ENCODE data around the gene NOL3. TPM values are rescaled to one million over a fixed set of nuclear protein-coding genes. Genes with fewer than 3 reads are reported as not detected.

NOL3 gene
- total and polyA plus RNA-seq, 4 donors = 3.0 to 18.0 (median 10.7) TPM

GRCh38 chr16:67204076-67204475 is 33.7 kb downstream of the NOL3 start:
- Histone ChIP-seq H3K36me3 (ENCODE audit: control insufficient read depth in 4 of 4, insufficient read depth in 3 of 4, low read depth in 1 of 4, low read length in 3 of 4) (peaks cover 2 to 27% (median 8%) of the 10 kb centered on the region in 4 donors), H3K27me3 (ENCODE audit: control insufficient read depth in 4 of 4, insufficient read depth in 4 of 4, low read length in 3 of 4) (no peaks in the 10 kb centered on the region)
- TF ChIP-seq REST (IDR thresholded peaks at IDR 0.05) = no peak
- no peak for TF ChIP-seq TAF1 (conservative IDR thresholded peaks at IDR 0.05)
- no peak for TF ChIP-seq SP1 (IDR thresholded peaks at IDR 0.05)
- no peak for TF ChIP-seq NR2F2 (IDR thresholded peaks at IDR 0.05)
- TF ChIP-seq RAD21 (IDR thresholded peaks at IDR 0.05) = no peak
- no peak for TF ChIP-seq YY1 (IDR thresholded peaks at IDR 0.05)
- TF ChIP-seq HNF4A (conservative IDR thresholded peaks at IDR 0.05) = no peak
- no peak for TF ChIP-seq CTCF (IDR thresholded peaks at IDR 0.05; ENCODE audit: low read depth, low read length, missing input control)
- TF ChIP-seq FOXA1 (IDR thresholded peaks at IDR 0.05) = no peak
- TF ChIP-seq GABPA (IDR thresholded peaks at IDR 0.05 in 1 of 2, conservative IDR thresholded peaks at IDR 0.05 in 1 of 2) = no peak

GRCh38 chr16:67206129-67206837 is 35.9 kb downstream of the NOL3 start:
- DNase-seq (ENCODE audit: low spot score) = no peak
- 95% methylated on average over 8 of the region's 8 CpGs for WGBS
- Histone ChIP-seq H3K4me3 (ENCODE audit: low read depth in 1 of 3, low read length in 3 of 3) (no peak overlapping the region), H3K9me3 (ENCODE audit: control insufficient read depth in 4 of 4, low read length in 3 of 4) (no peaks in the 10 kb centered on the region), H3K4me1 (ENCODE audit: control insufficient read depth in 4 of 4, insufficient read depth in 4 of 4, low read length in 3 of 4) (peaks cover 13 to 23% (median 17%) of the 10 kb centered on the region in 4 donors), H3K9ac (ENCODE audit: low read depth in 1 of 2, low read length in 2 of 2) (no peak overlapping the region), H3K27ac (ENCODE audit: low read depth in 1 of 2, low read length in 2 of 2) (no peak overlapping the region), H3K27me3 (ENCODE audit: control insufficient read depth in 4 of 4, insufficient read depth in 4 of 4, low read length in 3 of 4) (no peaks in the 10 kb centered on the region), H3K36me3 (ENCODE audit: control insufficient read depth in 4 of 4, insufficient read depth in 3 of 4, low read depth in 1 of 4, low read length in 3 of 4) (peaks cover 2 to 27% (median 7%) of the 10 kb centered on the region in 4 donors)
- TF ChIP-seq HNF4G (IDR thresholded peaks at IDR 0.05) (no peak), RAD21 (IDR thresholded peaks at IDR 0.05) (no peak), FOXA2 (IDR thresholded peaks at IDR 0.05) (no peak), CTCF (IDR thresholded peaks at IDR 0.05; ENCODE audit: low read depth, low read length, missing input control) (no peak), REST (IDR thresholded peaks at IDR 0.05) (no peak), ZBTB33 (IDR thresholded peaks at IDR 0.05) (no peak), SP1 (IDR thresholded peaks at IDR 0.05) (no peak)

More at GRCh38 chr16:67204076-67204475, 33.7 kb downstream of the NOL3 start:
- Histone ChIP-seq H3K9me3 (ENCODE audit: control insufficient read depth in 4 of 4, low read length in 3 of 4) (no peaks in the 10 kb centered on the region), H3K27ac (ENCODE audit: low read depth in 1 of 2, low read length in 2 of 2) (no peak overlapping the region), H3K4me1 (ENCODE audit: control insufficient read depth in 4 of 4, insufficient read depth in 4 of 4, low read length in 3 of 4) (peaks cover 2 to 8% (median 4%) of the 10 kb centered on the region in 4 donors), H3K4me3 (ENCODE audit: low read depth in 1 of 3, low read length in 3 of 3) (no peak overlapping the region), H3K9ac (ENCODE audit: low read depth in 1 of 2, low read length in 2 of 2) (no peak overlapping the region)
- 90% methylated on average over 4 of the region's 4 CpGs for WGBS
- DNase-seq (ENCODE audit: low spot score) = no peak

All from liver (tissue), 9 donors.